ENCODE data around the gene C1orf210. TPM values are rescaled to one million over a fixed set of nuclear protein-coding genes. Genes with fewer than 3 reads are reported as not detected.
A peak's percentile ranks its signal among the peaks of the same experiment; 100 is the strongest.

Gene C1orf210
- total and polyA plus RNA-seq, 2 donors: 0.66 to 3.1 TPM

- no peaks in the 10 kb centered on the region for H3K4me1 ChIP-seq (ENCODE audit: control insufficient read depth in 2 of 2, insufficient read depth in 2 of 2, low read length in 2 of 2)
- H3K4me3 ChIP-seq (ENCODE audit: low read length in 2 of 2): no peak overlapping the region
- no peak for DNase-seq (ENCODE audit: low read depth in 6 of 9, low spot score in 9 of 9)
- 92% methylated on average over 6 of the region's 6 CpGs for WGBS
- no peaks in the 10 kb centered on the region for H3K36me3 ChIP-seq (ENCODE audit: control insufficient read depth in 2 of 2, insufficient read depth in 2 of 2, low read length in 1 of 2)
- no peak overlapping the region for H3K27ac ChIP-seq (ENCODE audit: low read depth in 1 of 2, low read length in 1 of 2)
- no peaks in the 10 kb centered on the region for H3K27me3 ChIP-seq (ENCODE audit: control insufficient read depth in 2 of 2, insufficient read depth in 1 of 2, low read length in 1 of 2)
- no peaks in the 10 kb centered on the region for H3K9me3 ChIP-seq (ENCODE audit: control insufficient read depth in 2 of 2, insufficient read depth in 1 of 2, low read length in 1 of 2)
These were observed 20.7 kb upstream of the C1orf210 start for GRCh38 chr1:43305926-43306687.

- H3K4me1 ChIP-seq (ENCODE audit: control insufficient read depth in 2 of 2, insufficient read depth in 2 of 2, low read length in 2 of 2): peaks cover 0 to 6% of the 10 kb centered on the region in 2 donors
- H3K27me3 ChIP-seq (ENCODE audit: control insufficient read depth in 2 of 2, insufficient read depth in 1 of 2, low read length in 1 of 2): no peaks in the 10 kb centered on the region
- WGBS: 86% methylated on average over 3 of the region's 3 CpGs
- no peaks in the 10 kb centered on the region for H3K9me3 ChIP-seq (ENCODE audit: control insufficient read depth in 2 of 2, insufficient read depth in 1 of 2, low read length in 1 of 2)
- H3K27ac ChIP-seq (ENCODE audit: low read depth in 1 of 2, low read length in 1 of 2): no peak overlapping the region
- H3K36me3 ChIP-seq (ENCODE audit: control insufficient read depth in 2 of 2, insufficient read depth in 2 of 2, low read length in 1 of 2): no peaks in the 10 kb centered on the region
- H3K4me3 ChIP-seq (ENCODE audit: low read length in 2 of 2): no peak overlapping the region
- no peak for DNase-seq (ENCODE audit: low read depth in 6 of 9, low spot score in 9 of 9)
These were observed 20.1 kb upstream of the C1orf210 start for GRCh38 chr1:43305461-43305860.

- Histone ChIP-seq H3K4me3 (ENCODE audit: low read length in 2 of 2) (no peak overlapping the region), H3K27ac (ENCODE audit: low read depth in 1 of 2, low read length in 1 of 2) (no peak overlapping the region), H3K27me3 (ENCODE audit: control insufficient read depth in 2 of 2, insufficient read depth in 1 of 2, low read length in 1 of 2) (no peaks in the 10 kb centered on the region), H3K4me1 (ENCODE audit: control insufficient read depth in 2 of 2, insufficient read depth in 2 of 2, low read length in 2 of 2) (peaks cover 0 to 10% of the 10 kb centered on the region in 2 donors), H3K36me3 (ENCODE audit: control insufficient read depth in 2 of 2, insufficient read depth in 2 of 2, low read length in 1 of 2) (no peaks in the 10 kb centered on the region), H3K9me3 (ENCODE audit: control insufficient read depth in 2 of 2, insufficient read depth in 1 of 2, low read length in 1 of 2) (no peaks in the 10 kb centered on the region)
- WGBS: 97% methylated on average over 46 of the region's 46 CpGs
- DNase-seq (ENCODE audit: low read depth in 6 of 9, low spot score in 9 of 9): no peak
These were observed 19.5 kb upstream of the C1orf210 start for GRCh38 chr1:43304771-43305300.

- H3K36me3 ChIP-seq (ENCODE audit: control insufficient read depth in 2 of 2, insufficient read depth in 2 of 2, low read length in 1 of 2): no peaks in the 10 kb centered on the region
- no peak overlapping the region for H3K4me3 ChIP-seq (ENCODE audit: low read length in 2 of 2)
- no peak for DNase-seq (ENCODE audit: low read depth in 6 of 9, low spot score in 9 of 9)
- no peaks in the 10 kb centered on the region for H3K9me3 ChIP-seq (ENCODE audit: control insufficient read depth in 2 of 2, insufficient read depth in 1 of 2, low read length in 1 of 2)
- H3K4me1 ChIP-seq (ENCODE audit: control insufficient read depth in 2 of 2, insufficient read depth in 2 of 2, low read length in 2 of 2): peaks cover 0 to 10% of the 10 kb centered on the region in 2 donors
- WGBS: 71% methylated on average over 8 of the region's 8 CpGs
- no peak overlapping the region for H3K27ac ChIP-seq (ENCODE audit: low read depth in 1 of 2, low read length in 1 of 2)
- H3K27me3 ChIP-seq (ENCODE audit: control insufficient read depth in 2 of 2, insufficient read depth in 1 of 2, low read length in 1 of 2): no peaks in the 10 kb centered on the region
These were observed 18.9 kb upstream of the C1orf210 start for GRCh38 chr1:43304314-43304681.

GRCh38 chr1:43303471-43304313 is 18.3 kb upstream of the C1orf210 start:
- no peaks in the 10 kb centered on the region for H3K27me3 ChIP-seq (ENCODE audit: control insufficient read depth in 2 of 2, insufficient read depth in 1 of 2, low read length in 1 of 2)
- 92% methylated on average over 8 of the region's 8 CpGs for WGBS
- DNase-seq (ENCODE audit: low read depth in 6 of 9, low spot score in 9 of 9): no peak
- no peaks in the 10 kb centered on the region for H3K9me3 ChIP-seq (ENCODE audit: control insufficient read depth in 2 of 2, insufficient read depth in 1 of 2, low read length in 1 of 2)
- H3K27ac ChIP-seq (ENCODE audit: low read depth in 1 of 2, low read length in 1 of 2): no peak overlapping the region
- no peaks in the 10 kb centered on the region for H3K36me3 ChIP-seq (ENCODE audit: control insufficient read depth in 2 of 2, insufficient read depth in 2 of 2, low read length in 1 of 2)
- no peak overlapping the region for H3K4me3 ChIP-seq (ENCODE audit: low read length in 2 of 2)
- peaks cover 0 to 10% of the 10 kb centered on the region in 2 donors for H3K4me1 ChIP-seq (ENCODE audit: control insufficient read depth in 2 of 2, insufficient read depth in 2 of 2, low read length in 2 of 2)

- H3K9me3 ChIP-seq (ENCODE audit: control insufficient read depth in 2 of 2, insufficient read depth in 1 of 2, low read length in 1 of 2): no peaks in the 10 kb centered on the region
- no peak overlapping the region for H3K4me3 ChIP-seq (ENCODE audit: low read length in 2 of 2)
- no peak overlapping the region for H3K27ac ChIP-seq (ENCODE audit: low read depth in 1 of 2, low read length in 1 of 2)
- no peak for DNase-seq (ENCODE audit: low read depth in 6 of 9, low spot score in 9 of 9)
- no peaks in the 10 kb centered on the region for H3K36me3 ChIP-seq (ENCODE audit: control insufficient read depth in 2 of 2, insufficient read depth in 2 of 2, low read length in 1 of 2)
- peaks cover 0 to 10% of the 10 kb centered on the region in 2 donors for H3K4me1 ChIP-seq (ENCODE audit: control insufficient read depth in 2 of 2, insufficient read depth in 2 of 2, low read length in 2 of 2)
- H3K27me3 ChIP-seq (ENCODE audit: control insufficient read depth in 2 of 2, insufficient read depth in 1 of 2, low read length in 1 of 2): no peaks in the 10 kb centered on the region
- WGBS: 92% methylated on average over 7 of the region's 7 CpGs
These were observed 17.5 kb upstream of the C1orf210 start for GRCh38 chr1:43302721-43303470.

- H3K4me3 ChIP-seq (ENCODE audit: low read length in 2 of 2): no peak overlapping the region
- no peak overlapping the region for H3K27ac ChIP-seq (ENCODE audit: low read depth in 1 of 2, low read length in 1 of 2)
- DNase-seq (ENCODE audit: low read depth in 6 of 9, low spot score in 9 of 9): no peak
These were observed 16.8 kb upstream of the C1orf210 start for GRCh38 chr1:43302201-43302600.

GRCh38 chr1:43300378-43301094 is 15.2 kb upstream of the C1orf210 start, which contains the start of gene TIE1:
TIE1 (plus strand) TSS chr1:43300982; CDS start chr1:43301072, 90 bp downstream.
- peak in 1 of 9 donors; percentile 7 for DNase-seq (ENCODE audit: low read depth in 6 of 9, low spot score in 9 of 9)
- H3K4me3 ChIP-seq (ENCODE audit: low read length in 2 of 2): peak within 1 kb of the TSS in 1 of 2 donors; percentile 20
- H3K4me1 ChIP-seq (ENCODE audit: control insufficient read depth in 2 of 2, insufficient read depth in 2 of 2, low read length in 2 of 2): peaks cover 0 to 12% of the 10 kb centered on the region in 2 donors
- H3K27ac ChIP-seq (ENCODE audit: low read depth in 1 of 2, low read length in 1 of 2): no peak within 1 kb of the TSS
- H3K36me3 ChIP-seq (ENCODE audit: control insufficient read depth in 2 of 2, insufficient read depth in 2 of 2, low read length in 1 of 2): no peaks in the 10 kb centered on the region
- H3K27me3 ChIP-seq (ENCODE audit: control insufficient read depth in 2 of 2, insufficient read depth in 1 of 2, low read length in 1 of 2): no peaks in the 10 kb centered on the region
- H3K9me3 ChIP-seq (ENCODE audit: control insufficient read depth in 2 of 2, insufficient read depth in 1 of 2, low read length in 1 of 2): no peaks in the 10 kb centered on the region
- 62% methylated on average over 10 of the region's 10 CpGs for WGBS

More at GRCh38 chr1:43302201-43302600, 16.8 kb upstream of the C1orf210 start:
- 98% methylated on average over 1 of the region's 1 CpG for WGBS
- Histone ChIP-seq H3K4me1 (ENCODE audit: control insufficient read depth in 2 of 2, insufficient read depth in 2 of 2, low read length in 2 of 2) (peaks cover 0 to 10% of the 10 kb centered on the region in 2 donors), H3K27me3 (ENCODE audit: control insufficient read depth in 2 of 2, insufficient read depth in 1 of 2, low read length in 1 of 2) (no peaks in the 10 kb centered on the region), H3K9me3 (ENCODE audit: control insufficient read depth in 2 of 2, insufficient read depth in 1 of 2, low read length in 1 of 2) (no peaks in the 10 kb centered on the region), H3K36me3 (ENCODE audit: control insufficient read depth in 2 of 2, insufficient read depth in 2 of 2, low read length in 1 of 2) (no peaks in the 10 kb centered on the region)

All from thymus (tissue), 11 donors.